ENCODE measurements around the gene MEG3. TPM values are rescaled to one million over a fixed set of nuclear protein-coding genes. Genes with fewer than 3 reads are reported as not detected.

Gene MEG3
- total and polyA plus RNA-seq, 2 donors (not counting 3 experiments of a cell fraction or from before 2014, with no cell fraction given): 378 to 508 TPM

DNA sequence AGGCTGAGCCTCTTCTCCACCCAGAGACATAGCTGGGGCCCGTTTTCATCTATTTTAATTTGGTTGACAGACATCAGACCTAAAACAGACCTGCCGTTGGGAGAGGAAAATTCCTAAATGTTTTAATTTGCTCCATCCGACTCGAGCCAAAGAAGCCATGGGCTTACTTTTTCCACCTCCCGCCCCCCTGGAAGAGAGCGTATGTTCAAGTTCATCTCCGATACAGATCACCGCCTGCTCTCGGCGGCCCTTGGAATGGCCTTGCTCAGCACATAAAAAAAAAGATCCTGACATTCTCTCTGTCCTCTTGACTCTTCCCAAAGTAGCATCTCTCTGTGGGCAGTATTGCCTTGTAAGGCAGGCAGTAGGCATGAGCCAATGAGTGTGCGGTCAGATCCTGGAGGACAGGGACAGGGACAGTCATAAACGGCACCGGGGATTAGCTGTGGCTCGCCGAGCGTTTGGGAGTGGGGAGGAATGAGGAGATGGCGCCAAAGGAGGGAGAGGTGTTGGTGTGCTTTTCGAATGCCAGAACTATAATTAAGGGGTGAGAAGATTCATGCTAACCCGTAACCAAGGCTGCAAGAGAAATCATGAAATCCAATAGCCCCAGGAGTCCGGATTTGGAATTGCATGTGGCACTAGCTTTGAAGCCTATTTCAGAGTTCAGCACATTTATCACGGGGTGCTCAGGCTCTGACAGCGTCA lies 47.9 kb upstream of the MEG3 start:
- no peaks in the 10 kb centered on the region for H3K27me3 ChIP-seq (ENCODE audit: control insufficient read depth in 2 of 2, insufficient read depth in 2 of 2, low read length in 2 of 2)
- H3K4me2 ChIP-seq (ENCODE audit: insufficient read depth, low read length): no peak overlapping the region
- DNase-seq (ENCODE audit: low read depth, low spot score): no peak
- H3K9ac ChIP-seq (replicated peaks; ENCODE audit: extremely low read depth, insufficient read depth, low read length): no peak overlapping the region
- ChIA-PET POLR2A (no interaction called here), CTCF (interaction anchor here (1.7 kb wide), 1 partner anchor 68 kb away, joined by 3 read pairs; no protein-coding TSS in a partner anchor)
- H3K9me3 ChIP-seq (replicated peaks; ENCODE audit: control insufficient read depth, insufficient read depth, low read length): no peaks in the 10 kb centered on the region
- no peaks in the 10 kb centered on the region for H3K4me1 ChIP-seq (ENCODE audit: control insufficient read depth, extremely low read depth, insufficient read depth, low read length)
- intact Hi-C loops (cut with micrococcal nuclease) (no loop called here), dilution Hi-C loops (cut with MboI; ENCODE audit: extremely low pct_ligation_motif_present, low sequenced_read_pairs) (no loop called here)
- TF ChIP-seq POLR2AphosphoS5 (IDR thresholded peaks at IDR 0.05; ENCODE audit: insufficient read depth, low read depth, low read length) (no peak), FOS (IDR thresholded peaks at IDR 0.05; ENCODE audit: borderline replicate concordance, insufficient read depth, low read length) (no peak), EZH2 (IDR thresholded peaks at IDR 0.05; ENCODE audit: borderline replicate concordance, low read depth, low read length, severe bottlenecking) (no peak), POLR2A (IDR thresholded peaks at IDR 0.05; ENCODE audit: low read depth, low read length) (no peak), MYC (IDR thresholded peaks at IDR 0.05; ENCODE audit: low read depth, low read length) (no peak), JUN (IDR thresholded peaks at IDR 0.05; ENCODE audit: borderline replicate concordance, insufficient read depth, insufficient read length, low read depth) (no peak)
- TF ChIP-seq, protein P1, sequence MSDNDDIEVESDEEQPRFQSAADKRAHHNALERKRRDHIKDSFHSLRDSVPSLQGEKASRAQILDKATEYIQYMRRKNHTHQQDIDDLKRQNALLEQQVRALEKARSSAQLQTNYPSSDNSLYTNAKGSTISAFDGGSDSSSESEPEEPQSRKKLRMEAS (IDR thresholded peaks at IDR 0.05; ENCODE audit: insufficient read depth, insufficient read length): no peak
- TF ChIP-seq, protein P2, sequence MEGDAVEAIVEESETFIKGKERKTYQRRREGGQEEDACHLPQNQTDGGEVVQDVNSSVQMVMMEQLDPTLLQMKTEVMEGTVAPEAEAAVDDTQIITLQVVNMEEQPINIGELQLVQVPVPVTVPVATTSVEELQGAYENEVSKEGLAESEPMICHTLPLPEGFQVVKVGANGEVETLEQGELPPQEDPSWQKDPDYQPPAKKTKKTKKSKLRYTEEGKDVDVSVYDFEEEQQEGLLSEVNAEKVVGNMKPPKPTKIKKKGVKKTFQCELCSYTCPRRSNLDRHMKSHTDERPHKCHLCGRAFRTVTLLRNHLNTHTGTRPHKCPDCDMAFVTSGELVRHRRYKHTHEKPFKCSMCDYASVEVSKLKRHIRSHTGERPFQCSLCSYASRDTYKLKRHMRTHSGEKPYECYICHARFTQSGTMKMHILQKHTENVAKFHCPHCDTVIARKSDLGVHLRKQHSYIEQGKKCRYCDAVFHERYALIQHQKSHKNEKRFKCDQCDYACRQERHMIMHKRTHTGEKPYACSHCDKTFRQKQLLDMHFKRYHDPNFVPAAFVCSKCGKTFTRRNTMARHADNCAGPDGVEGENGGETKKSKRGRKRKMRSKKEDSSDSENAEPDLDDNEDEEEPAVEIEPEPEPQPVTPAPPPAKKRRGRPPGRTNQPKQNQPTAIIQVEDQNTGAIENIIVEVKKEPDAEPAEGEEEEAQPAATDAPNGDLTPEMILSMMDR (IDR thresholded peaks at IDR 0.05; ENCODE audit: extremely low read depth in 1 of 2, insufficient read depth in 1 of 2, low read depth in 1 of 2, low read length in 2 of 2): no peak
- no peak overlapping the region for H3K27ac ChIP-seq (ENCODE audit: insufficient read depth, low read depth, low read length)
- H3K36me3 ChIP-seq (ENCODE audit: control insufficient read depth in 2 of 2, extremely low read depth in 1 of 2, insufficient read depth in 2 of 2, low read length in 2 of 2): no peaks in the 10 kb centered on the region
- H4K20me1 ChIP-seq (replicated peaks; ENCODE audit: control insufficient read depth, extremely low read depth, insufficient read depth, low read length): no peaks in the 10 kb centered on the region
- no peak for FAIRE-seq
- BruUV-seq (replicated peaks): no TSS peak
- no peak overlapping the region for H2AFZ ChIP-seq (ENCODE audit: low read depth, low read length)
- H3K4me3 ChIP-seq (replicated peaks in 1 of 3; ENCODE audit: insufficient read depth in 1 of 3, low read depth in 1 of 3, low read length in 3 of 3): no peak overlapping the region
- no peaks in the 10 kb centered on the region for H3K79me2 ChIP-seq (ENCODE audit: control insufficient read depth, insufficient read depth, low read length)
- H3K9me1 ChIP-seq (replicated peaks; ENCODE audit: control insufficient read depth, extremely low read depth, insufficient read depth, low read length): no peaks in the 10 kb centered on the region
